ENCODE results near the gene TMTC4. TPM values are rescaled to one million over a fixed set of nuclear protein-coding genes. Genes with fewer than 3 reads are reported as not detected.

The TMTC4 gene
- total and polyA plus RNA-seq, 2 of the 4 experiments (the other 2 are of a cell fraction), result 8.4 to 14.3 TPM

- H3K56ac ChIP-seq (ENCODE audit: extremely low read depth, insufficient read depth, low read length), result no peak overlapping the region
- ATAC-seq (ENCODE audit: low read depth) (peak; percentile 83), DNase-seq (no peak)
- WGBS, 2 experiments (ENCODE audit: extremely low coverage in 2 of 2, insufficient read length in 1 of 2), result no CpG with 5 or more reads among the region's 2 CpGs
- no peak overlapping the region for H2BK120ac ChIP-seq (ENCODE audit: low read depth, low read length)
- no peak overlapping the region for H2AK5ac ChIP-seq (ENCODE audit: low read depth, low read length)
- TF ChIP-seq CEBPB (IDR thresholded peaks at IDR 0.05; ENCODE audit: low read depth, low read length) (no peak), NFE2L2 (IDR thresholded peaks at IDR 0.05; ENCODE audit: low read depth, low read length) (no peak), RFX5 (IDR thresholded peaks at IDR 0.05; ENCODE audit: low read depth, low read length) (no peak)
- intact Hi-C loops (cut with micrococcal nuclease) (no loop called here), dilution Hi-C loops (cut with HindIII; ENCODE audit: low sequenced_read_pairs, unreplicated experiment) (no loop called here), in situ Hi-C loops (cut with MboI; ENCODE audit: low sequenced_read_pairs) (no loop called here)
- no peak overlapping the region for H3K4me3 ChIP-seq (ENCODE audit: insufficient read depth, low read depth, low read length)
- no peaks in the 10 kb centered on the region; the same call in 1 of the 2 replicates for H3K27me3 ChIP-seq (ENCODE audit: control insufficient read depth, insufficient read depth, low read length)
- CTCF ChIA-PET, result interaction anchor here (1.1 to 1.3 kb wide), 2 partner anchors 11 to 13 kb away, joined by 3 to 4 read pairs; no protein-coding TSS in a partner anchor
- H3K23ac ChIP-seq (ENCODE audit: low read depth, low read length), result no peak overlapping the region
- H2BK20ac ChIP-seq (ENCODE audit: low read depth, low read length), result no peak overlapping the region
- H3K4me1 ChIP-seq (ENCODE audit: control insufficient read depth, insufficient read depth, low read length), result peaks cover 4% of the 10 kb centered on the region; the same call in 1 of the 2 replicates
- H3K18ac ChIP-seq (ENCODE audit: low read depth, low read length), result no peak overlapping the region
- H3K9me1 ChIP-seq (ENCODE audit: insufficient read depth, low read length), result no peaks in the 10 kb centered on the region
- H2BK5ac ChIP-seq (ENCODE audit: low read depth, low read length, poor library complexity, severe bottlenecking), result no peak overlapping the region
- H3K36me3 ChIP-seq (ENCODE audit: control insufficient read depth, insufficient read depth, low read length), result no peaks in the 10 kb centered on the region
- H2BK15ac ChIP-seq (ENCODE audit: low read depth, low read length), result no peak overlapping the region
- no peak overlapping the region for H3K4ac ChIP-seq (ENCODE audit: low read depth, low read length)
- no peak overlapping the region for H3K14ac ChIP-seq (replicated peaks; ENCODE audit: low read depth, low read length)
- H4K20me1 ChIP-seq (ENCODE audit: insufficient read depth, low read length), result no peaks in the 10 kb centered on the region
- no peak overlapping the region for H3K9ac ChIP-seq (ENCODE audit: low read depth, low read length)
- H2AK9ac ChIP-seq (replicated peaks; ENCODE audit: low read depth, low read length, poor library complexity), result no peak overlapping the region
- H3K4me2 ChIP-seq (ENCODE audit: low read depth, low read length), result no peak overlapping the region
- no peak overlapping the region for H4K8ac ChIP-seq (ENCODE audit: low read depth in 2 of 2, low read length in 2 of 2)
- H3K79me1 ChIP-seq (ENCODE audit: low read depth in 1 of 2, low read length in 2 of 2), result no peaks in the 10 kb centered on the region
- no peak overlapping the region for H3K27ac ChIP-seq (ENCODE audit: insufficient read depth, low read length)
- no peaks in the 10 kb centered on the region for H3K9me3 ChIP-seq (ENCODE audit: control insufficient read depth, insufficient read depth, low read length)
- no peak overlapping the region for H4K5ac ChIP-seq (ENCODE audit: low read depth, low read length)
- H4K91ac ChIP-seq (ENCODE audit: insufficient read depth, low read depth, low read length), result no peak overlapping the region
- POLR2A ChIA-PET (ENCODE audit: unreplicated experiment), result no interaction called here
- no peak overlapping the region for H2AFZ ChIP-seq (replicated peaks; ENCODE audit: low read length, poor library complexity)
- no TSS peak for BruUV-seq (replicated peaks)
Observed at GRCh38 chr13:100561158-100561499, 113.5 kb downstream of the TMTC4 start.

All from IMR-90 (cell line).